Pancreas (tissue), 10 donors: Measurements from ENCODE around the gene PLCD4. TPM values are rescaled to one million over a fixed set of nuclear protein-coding genes. Genes with fewer than 3 reads are reported as not detected.

Source experiments
- ATAC-seq, 4 donors: fragments of 200-7000 bp; cut with Tn5 transposase; one replicate each; pipeline versions ENCODE4 v1.8.0 to v1.9.1; 2020; ENCODE audit warnings: mild to moderate bottlenecking in 4 of 4, moderate library complexity in 4 of 4
- DNase-seq, 6 donors: peaks; one replicate each; pipeline ENCODE4 v3.0.0-alpha.2; 2020
- FAIRE-seq: peaks from 2 replicates; lab custom pipeline; 2012; peaks lifted over from hg19 to GRCh38; lab: Jason Lieb, UNC
- H3K27ac ChIP-seq, 4 donors: fragments of 200-600 bp; sonication (generic); 1 replicate in 3 of 4; 2 replicates in 1 of 4; pipeline versions ENCODE4 v1.5.0 to v1.8.0; 2020
- H3K27me3 ChIP-seq, 4 donors: fragments of 200-600 bp; one replicate each; pipeline ENCODE4 v1.8.0; 2021
- H3K36me3 ChIP-seq, 3 donors: fragments of 200-600 bp; sonication (generic) in 1 of 3; one replicate each; pipeline versions ENCODE4 v1.5.0 to v1.8.0; 2020 to 2021
- H3K4me1 ChIP-seq, 3 donors: fragments of 200-600 bp; one replicate each; pipeline ENCODE4 v1.8.0; 2021
- H3K4me3 ChIP-seq, 4 donors: fragments of 200-600 bp; sonication (generic) in 2 of 4; one replicate each; pipeline versions ENCODE4 v1.5.0 to v1.8.0; 2020 to 2021
- H3K9me3 ChIP-seq, 4 donors: fragments of 200-600 bp; one replicate each; pipeline ENCODE4 v1.8.0; 2021
- CTCF ChIP-seq, 4 donors: fragments of 200-600 bp; sonication (generic) in 3 of 4; IDR thresholded peaks; one replicate each; pipeline versions ENCODE4 v1.5.0 to v1.8.0; 2021; ENCODE audit warnings: antibody characterized with exemption in 4 of 4
- WGBS, 2 donors: extraction: QIAGEN DNeasy Blood & Tissue Kit; methylation state at CpG; one replicate each; pipeline ENCODE4 v1.1.7; 2013; 5-methylcytosine and 5-hydroxymethylcytosine counted together
- intact Hi-C, 3 donors: fragments of 100-400 bp; cut with DNase I; formaldehyde crosslinking; loops; one replicate each; pipeline versions ENCODE4 v1.11.1 to v1.14.2; 2022
- polyA plus RNA-seq, 2 donors: library from polyadenylated mRNA; stranded (reverse); fragments of 200-250 nt; gene quantifications; one replicate each; pipeline ENCODE4 v1.2.3, GENCODE V29; 2013
- total RNA-seq, 6 donors: library from RNA; stranded (reverse); fragmentation: NEBNext Ultra II Directional in 4 of 6; extraction: Animal tissue kit (Norgen Biotek cat#: 25700) in 4 of 6; gene quantifications; one replicate each; pipeline versions ENCODE4 v1.2.1 to v1.2.4, GENCODE V29; 2021 to 2023
- donor health status: healthy with polysubstance abuse.
- donor health status: DM: no; HTN: no; CAD: no; lungs with moderate emphysema.
- donor health status: DM: no; HTN: no; CAD: no.
- donor health status: control.
- donor health status: control.
- donor health status: Bipolar disorder and iron deficiency.
- donor health status: DM: yes; HTN: yes; CAD: no.
- donor health status: DM: no; HTN: no; CAD: no.
- donor health status: DM: no; HTN: no; CAD: no.
- donor health status: DM: yes; HTN: yes; CAD: no.

Gene PLCD4
- total and polyA plus RNA-seq, 8 donors = 0.19 to 1.1 (median 0.34) TPM; not detected in 1

- DNase-seq (no peak), ATAC-seq (no peak), FAIRE-seq (no peak)
- TF ChIP-seq CTCF (IDR thresholded peaks at IDR 0.05) = no peak
- H3K4me1 ChIP-seq = peaks cover 0 to 34% (median 18%) of the 10 kb centered on the region in 3 donors
- 26 to 30% methylated on average over 6 of the region's 6 CpGs for WGBS, 2 donors
- no peaks in the 10 kb centered on the region for H3K27me3 ChIP-seq
- no peaks in the 10 kb centered on the region for H3K9me3 ChIP-seq
- no peak overlapping the region for H3K27ac ChIP-seq
- intact Hi-C loops = no loop called here
- no peaks in the 10 kb centered on the region for H3K36me3 ChIP-seq
- no peak overlapping the region for H3K4me3 ChIP-seq
These were observed 36.8 kb upstream of the PLCD4 start for GRCh38 chr2:218570850-218571249.

GRCh38 chr2:218576854-218577253, 30.8 kb upstream of the PLCD4 start:
- no peak overlapping the region for H3K4me3 ChIP-seq
- WGBS, 2 donors = 97% methylated on average over 4 of the region's 4 CpGs
- H3K36me3 ChIP-seq = peaks cover 0 to 6% (median 0%) of the 10 kb centered on the region in 3 donors
- no peaks in the 10 kb centered on the region for H3K27me3 ChIP-seq
- peaks cover 0 to 4% (median 0%) of the 10 kb centered on the region in 3 donors for H3K4me1 ChIP-seq
- no peak for ATAC-seq
- TF ChIP-seq CTCF (IDR thresholded peaks at IDR 0.05) = no peak
- DNase-seq = no peak
- no peak for FAIRE-seq
- H3K27ac ChIP-seq = no peak overlapping the region
- H3K9me3 ChIP-seq = no peaks in the 10 kb centered on the region
- intact Hi-C loops = no loop called here

GRCh38 chr2:218577482-218578220, 30.0 kb upstream of the PLCD4 start:
- peaks cover 0 to 6% (median 0%) of the 10 kb centered on the region in 3 donors for H3K36me3 ChIP-seq
- FAIRE-seq = no peak

GRCh38 chr2:218578272-218578877, 29.3 kb upstream of the PLCD4 start:
- H3K4me3 ChIP-seq = no peak overlapping the region
- TF ChIP-seq CTCF (IDR thresholded peaks at IDR 0.05) = no peak
- peaks cover 0 to 6% (median 2%) of the 10 kb centered on the region in 3 donors for H3K36me3 ChIP-seq
- WGBS, 2 donors = 92 to 96% methylated on average over 3 of the region's 3 CpGs
- H3K9me3 ChIP-seq = no peaks in the 10 kb centered on the region
- peaks cover 0 to 4% (median 0%) of the 10 kb centered on the region in 3 donors for H3K4me1 ChIP-seq
- no peak overlapping the region for H3K27ac ChIP-seq
- intact Hi-C loops = no loop called here
- DNase-seq = no peak
- no peak for FAIRE-seq
- H3K27me3 ChIP-seq = no peaks in the 10 kb centered on the region
- ATAC-seq = no peak

More at GRCh38 chr2:218577482-218578220, 30.0 kb upstream of the PLCD4 start:
- intact Hi-C loops = no loop called here
- H3K27me3 ChIP-seq = no peaks in the 10 kb centered on the region
- no peak for ATAC-seq
- peaks cover 0 to 4% (median 0%) of the 10 kb centered on the region in 3 donors for H3K4me1 ChIP-seq
- H3K27ac ChIP-seq = no peak overlapping the region
- WGBS, 2 donors = 86 to 95% methylated on average over 3 of the region's 3 CpGs
- no peak for TF ChIP-seq CTCF (IDR thresholded peaks at IDR 0.05)
- H3K9me3 ChIP-seq = no peaks in the 10 kb centered on the region
- H3K4me3 ChIP-seq = no peak overlapping the region
- no peak for DNase-seq

GRCh38 chr2:218582076-218582475, 25.6 kb upstream of the PLCD4 start:
- Histone ChIP-seq H3K9me3 (no peaks in the 10 kb centered on the region), H3K27ac (no peak overlapping the region), H3K36me3 (peaks cover 0 to 20% (median 6%) of the 10 kb centered on the region in 3 donors), H3K4me3 (no peak overlapping the region), H3K27me3 (no peaks in the 10 kb centered on the region), H3K4me1 (no peaks in the 10 kb centered on the region)
- WGBS, 2 donors = 89 to 98% methylated on average over 7 of the region's 7 CpGs
- no peak for ATAC-seq
- FAIRE-seq = no peak
- intact Hi-C loops = no loop called here
- no peak for DNase-seq
- no peak for TF ChIP-seq CTCF (IDR thresholded peaks at IDR 0.05)
